ENCODE measurements around the gene PSMB10.

Gene PSMB10

GRCh38 chr16:67888331-67888730, 48.3 kb downstream of the PSMB10 start:
- DNase-seq: no peak

DNA sequence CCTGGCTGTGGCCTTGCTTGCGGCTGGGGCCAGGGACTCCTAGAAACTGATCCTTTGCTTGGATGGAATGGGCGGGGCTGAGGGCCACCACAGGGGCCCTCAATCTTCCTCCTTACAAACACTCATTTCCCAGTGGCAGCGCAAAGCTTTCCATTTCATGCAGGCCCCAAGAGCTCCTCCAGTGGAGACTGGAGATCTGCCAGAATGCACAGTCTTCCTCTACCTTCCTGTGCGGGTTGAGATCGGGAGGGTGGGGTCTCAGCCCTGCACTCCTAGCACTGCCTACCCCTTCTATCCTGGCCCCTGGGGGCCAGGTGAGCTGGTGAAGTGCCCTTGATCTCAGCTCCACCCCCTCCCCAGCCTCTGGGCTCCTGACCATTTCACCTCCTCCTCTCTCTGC, 50.3 kb downstream of the PSMB10 start:
- no peak for DNase-seq

- DNase-seq: no peak
Measured at GRCh38 chr16:67885976-67886375, 50.7 kb downstream of the PSMB10 start.

- no peak for DNase-seq
Measured at GRCh38 chr16:67885545-67885944, 51.1 kb downstream of the PSMB10 start.

- no peak for DNase-seq
Measured at GRCh38 chr16:67884684-67885083, 52.0 kb downstream of the PSMB10 start, which contains the start of gene NRN1L. TSS of gene NRN1L (plus strand) at chr16:67884885. CDS start at chr16:67884904, 19 bp downstream.

Data from NCI-H1930 (cell line).